HG03196 (cell line): ENCODE results near the gene CHDH.

ENCODE experiments used
- ATAC-seq: cut with Tn5 transposase; IDR thresholded peaks from one replicate; pipeline ENCODE4 v1.9.1; 2021; ENCODE audit not compliant: unreplicated experiment

Gene CHDH, protein sequence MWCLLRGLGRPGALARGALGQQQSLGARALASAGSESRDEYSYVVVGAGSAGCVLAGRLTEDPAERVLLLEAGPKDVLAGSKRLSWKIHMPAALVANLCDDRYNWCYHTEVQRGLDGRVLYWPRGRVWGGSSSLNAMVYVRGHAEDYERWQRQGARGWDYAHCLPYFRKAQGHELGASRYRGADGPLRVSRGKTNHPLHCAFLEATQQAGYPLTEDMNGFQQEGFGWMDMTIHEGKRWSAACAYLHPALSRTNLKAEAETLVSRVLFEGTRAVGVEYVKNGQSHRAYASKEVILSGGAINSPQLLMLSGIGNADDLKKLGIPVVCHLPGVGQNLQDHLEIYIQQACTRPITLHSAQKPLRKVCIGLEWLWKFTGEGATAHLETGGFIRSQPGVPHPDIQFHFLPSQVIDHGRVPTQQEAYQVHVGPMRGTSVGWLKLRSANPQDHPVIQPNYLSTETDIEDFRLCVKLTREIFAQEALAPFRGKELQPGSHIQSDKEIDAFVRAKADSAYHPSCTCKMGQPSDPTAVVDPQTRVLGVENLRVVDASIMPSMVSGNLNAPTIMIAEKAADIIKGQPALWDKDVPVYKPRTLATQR

GRCh38 chr3:53846134-53846850 lies at the start of gene CHDH, which contains the start of gene IL17RB:
Gene CHDH (minus strand): TSS chr3:53846419. CDS start chr3:53824008, 22,411 bp downstream.
Gene IL17RB (plus strand): TSS chr3:53846568. CDS start chr3:53846589, 21 bp downstream.
- ATAC-seq: no peak

- ATAC-seq: no peak
Observed at GRCh38 chr3:53892286-53892637, 46.0 kb upstream of the CHDH start.

DNA sequence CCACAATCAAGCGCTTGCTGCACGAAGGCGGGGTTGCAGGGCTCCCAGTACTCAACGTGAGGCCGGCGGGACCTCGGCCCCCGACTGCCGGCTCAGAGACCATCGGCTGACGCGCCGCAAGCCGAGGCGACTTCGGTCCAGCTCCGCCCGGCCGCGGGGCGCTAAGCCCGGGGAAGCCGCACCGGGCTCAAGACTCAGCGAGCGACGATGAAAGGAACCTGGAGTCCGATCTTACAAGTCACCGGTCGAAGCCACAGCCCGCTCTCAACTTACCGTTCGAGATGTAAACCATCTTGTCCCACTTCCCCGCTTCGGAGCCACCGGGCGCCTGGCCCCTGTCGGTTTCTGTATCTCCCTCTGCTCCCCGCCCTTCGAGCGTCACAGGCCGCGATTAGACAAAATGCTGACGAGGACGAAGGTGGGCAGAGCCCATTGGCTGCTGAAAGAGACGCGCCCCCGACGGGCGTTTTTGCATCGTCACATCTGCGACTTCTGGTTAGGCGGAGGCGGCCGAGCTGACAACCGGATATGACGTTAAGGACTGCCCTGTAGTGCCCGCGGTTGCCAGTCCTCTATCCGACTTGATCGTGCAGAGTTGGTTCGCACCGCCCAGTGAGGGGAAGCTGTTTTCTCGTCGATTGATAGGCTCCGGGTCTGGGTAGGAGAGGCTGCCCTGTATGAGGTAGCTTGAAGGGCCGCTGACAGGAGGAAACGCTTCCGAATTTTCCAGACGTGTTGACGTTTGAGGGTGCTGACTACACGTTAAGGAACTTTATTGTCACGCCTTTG lies 45.5 kb upstream of the CHDH start, which contains the start of gene SELENOK:
SELENOK (minus strand) TSS at position 363 of the 789 bp plus-strand sequence.
- peak; percentile 98 for ATAC-seq

DNA sequence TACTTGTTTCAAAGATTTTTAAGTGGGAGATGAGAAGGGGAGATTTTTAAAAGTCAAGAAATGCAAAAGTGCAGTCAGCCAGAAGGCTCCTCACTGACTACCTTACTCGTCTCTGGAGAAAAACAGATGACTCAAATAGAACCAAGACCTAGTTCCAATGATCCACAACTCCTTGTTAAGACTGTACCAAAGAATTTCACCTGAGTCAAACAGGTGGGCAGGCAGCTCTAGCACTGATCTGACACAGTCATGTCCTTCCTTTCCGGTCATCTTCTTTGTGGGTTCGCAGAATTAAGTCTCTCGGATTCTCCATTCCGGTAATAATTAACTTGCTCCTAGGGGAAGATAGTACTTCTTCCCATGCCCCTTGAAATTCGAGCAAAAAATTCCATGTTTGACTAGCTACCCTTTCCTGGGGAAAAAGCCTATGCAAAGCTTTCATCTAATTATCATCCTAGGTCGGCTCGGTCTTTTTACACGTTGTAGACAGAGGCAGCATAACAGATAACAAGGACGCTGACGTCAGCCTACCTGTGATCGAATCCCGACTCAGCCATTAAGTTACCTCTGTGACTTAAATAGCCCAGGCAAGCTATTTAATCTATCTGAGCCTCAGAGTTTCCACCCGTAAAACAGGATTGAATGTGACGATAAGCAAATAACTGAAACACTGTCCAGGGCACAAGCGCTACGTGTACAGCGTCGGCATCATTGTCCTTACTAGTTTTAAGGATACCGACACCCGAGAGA lies 44.7 kb upstream of the CHDH start:
- no peak for ATAC-seq

- no peak for ATAC-seq
Observed at GRCh38 chr3:53888232-53888631, 42.0 kb upstream of the CHDH start.

GRCh38 chr3:53887446-53887845 lies 41.2 kb upstream of the CHDH start:
- no peak for ATAC-seq

DNA sequence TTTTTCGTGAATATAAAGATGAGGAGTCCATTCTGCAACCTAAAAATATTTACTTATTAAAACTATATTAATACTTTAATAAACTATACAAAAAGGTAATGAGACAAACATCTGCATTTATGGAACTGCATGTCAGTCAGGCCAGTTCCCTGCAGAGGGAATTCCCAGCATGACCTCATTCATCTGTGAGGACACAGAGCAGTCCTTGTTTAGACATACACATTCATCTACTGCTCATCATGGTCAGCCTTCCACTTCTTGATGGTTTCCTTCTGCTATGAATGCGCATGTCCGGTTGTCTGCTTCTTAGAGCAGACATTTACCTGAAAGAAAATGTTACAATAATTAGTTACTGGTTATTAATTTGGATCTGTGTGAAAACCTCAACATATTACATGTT lies 39.0 kb upstream of the CHDH start:
- ATAC-seq: no peak

DNA sequence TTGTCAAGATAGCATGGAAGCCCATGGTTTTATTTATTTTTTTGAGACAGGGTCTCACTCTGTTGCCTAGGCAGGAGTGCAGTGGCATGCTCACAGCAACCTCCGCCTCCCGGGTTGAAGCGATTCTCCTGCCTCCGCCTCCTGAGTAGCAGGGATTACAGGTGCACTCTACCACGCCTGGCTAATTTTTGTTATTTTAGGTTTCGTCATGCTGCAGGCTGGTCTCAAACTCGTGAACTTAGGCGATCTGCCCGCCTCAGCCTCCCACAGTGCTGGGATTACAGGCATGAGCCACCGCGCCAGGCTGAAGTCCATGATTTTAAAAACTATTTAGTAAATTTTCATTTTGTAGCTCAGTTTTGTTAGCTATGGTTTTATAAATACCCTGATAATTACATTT lies 38.4 kb upstream of the CHDH start:
- ATAC-seq: no peak

DNA sequence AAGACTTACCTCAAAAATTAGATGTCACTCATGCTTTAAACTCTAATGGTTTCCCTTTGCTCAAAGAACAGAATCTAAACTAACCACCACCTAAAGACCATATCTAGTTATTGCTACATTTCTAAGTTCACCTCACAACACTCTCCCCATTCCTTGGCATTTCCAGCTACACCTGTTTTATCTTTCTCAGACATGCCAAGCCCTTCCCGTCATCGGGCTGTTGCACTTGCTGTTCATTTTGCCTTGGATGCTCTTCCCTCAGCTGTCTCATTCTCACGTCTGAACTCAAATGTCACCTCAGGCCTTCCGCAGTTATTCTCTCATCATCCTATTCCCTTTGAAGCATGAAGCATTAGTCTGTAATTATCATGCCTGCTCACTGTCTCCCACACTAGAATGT lies 36.8 kb upstream of the CHDH start:
- ATAC-seq: no peak

DNA sequence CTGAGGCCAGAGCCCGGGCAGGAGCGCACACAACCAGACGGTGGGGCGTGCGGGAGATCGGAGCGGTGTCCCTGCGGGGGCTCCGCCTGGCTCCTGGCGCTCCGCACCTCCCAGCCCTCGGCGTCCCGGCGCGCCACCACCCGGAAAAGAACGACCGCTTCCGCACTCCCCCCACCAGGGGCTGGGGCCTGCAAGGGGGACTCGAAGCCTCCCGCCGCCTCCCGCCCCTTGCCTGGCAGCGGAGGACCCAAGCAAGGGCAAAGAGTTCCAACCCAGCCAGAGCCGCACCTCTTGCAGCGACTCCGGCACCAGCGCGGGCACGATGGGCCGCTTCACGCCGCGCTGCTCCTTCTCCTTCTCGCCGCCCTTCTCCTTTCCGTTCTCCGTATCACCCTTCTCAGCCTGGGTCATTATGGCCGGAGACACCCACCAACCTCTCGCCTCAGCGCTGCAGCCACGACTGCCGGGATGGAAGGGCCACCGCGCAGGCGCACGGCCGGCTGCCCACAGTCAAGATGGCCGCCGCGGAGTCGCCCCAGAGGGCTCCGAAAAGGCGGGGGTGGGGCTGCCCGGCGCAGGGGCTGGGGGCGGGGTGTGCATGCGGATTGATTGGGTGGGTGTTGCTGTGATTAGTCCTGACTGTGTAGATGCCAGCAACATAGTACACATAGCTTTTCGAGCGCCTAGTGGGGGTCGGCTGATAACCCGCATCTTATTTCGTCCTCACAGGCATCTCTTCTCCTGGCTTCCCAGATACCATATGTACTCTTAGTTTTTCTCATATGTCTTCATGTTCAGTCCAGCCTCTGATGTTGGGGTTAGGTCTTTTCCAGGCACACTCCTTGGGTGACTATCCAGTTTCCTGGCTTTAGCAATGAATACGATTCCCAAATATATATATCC lies 35.7 kb upstream of the CHDH start, which contains the start of gene ACTR8:
ACTR8 (minus strand) TSS at position 462 of the 903 bp plus-strand sequence; CDS start at position 411, 51 bp downstream.
- peak; percentile 81 for ATAC-seq

GRCh38 chr3:53880396-53881345 lies 34.5 kb upstream of the CHDH start:
- ATAC-seq: no peak

GRCh38 chr3:53865732-53866499 lies 19.7 kb upstream of the CHDH start:
- no peak for ATAC-seq

GRCh38 chr3:53863145-53863544 lies 16.9 kb upstream of the CHDH start:
- ATAC-seq: no peak

DNA sequence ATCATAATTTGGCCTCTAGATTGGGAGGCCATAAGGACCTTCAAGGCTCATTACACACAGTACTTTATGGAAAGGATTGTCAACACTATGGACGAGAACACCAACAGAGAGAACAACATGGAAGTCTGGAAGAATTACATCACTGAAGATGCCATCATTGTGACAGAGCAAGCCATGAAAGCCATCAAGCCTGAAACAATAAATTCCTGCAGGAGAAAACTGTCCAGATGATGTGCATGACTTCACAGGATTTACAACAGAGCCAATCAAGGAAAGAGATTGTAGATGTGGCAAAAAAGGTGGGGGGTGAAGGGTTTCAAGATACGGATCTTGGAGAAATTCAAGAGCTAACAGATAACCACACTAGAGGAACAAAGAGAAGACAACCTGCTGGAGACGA lies 16.0 kb upstream of the CHDH start:
- ATAC-seq: no peak

- ATAC-seq: no peak
Observed at GRCh38 chr3:53860196-53860595, 14.0 kb upstream of the CHDH start.

GRCh38 chr3:53859178-53859577 lies 13.0 kb upstream of the CHDH start:
- no peak for ATAC-seq

GRCh38 chr3:53858096-53858741 lies 12.0 kb upstream of the CHDH start:
- ATAC-seq: no peak
